Mucosa of descending colon (tissue), 3 donors: ENCODE results near the gene NGLY1. TPM values are rescaled to one million over a fixed set of nuclear protein-coding genes. Genes with fewer than 3 reads are reported as not detected.

ENCODE experiments used
- ATAC-seq: fragments of 200-7000 bp; cut with Tn5 transposase; one replicate; pipeline ENCODE4 v1.9.1; 2020; ENCODE audit warnings: mild to moderate bottlenecking, moderate library complexity
- DNase-seq, 3 donors: peaks; one replicate each; pipeline ENCODE4 v3.0.0-alpha.2; 2020
- H3K36me3 ChIP-seq: fragments of 200-600 bp; one replicate; pipeline ENCODE4 v1.8.0; 2021; ENCODE audit warnings: low read depth, mild to moderate bottlenecking
- H3K4me1 ChIP-seq: fragments of 200-600 bp; one replicate; pipeline ENCODE4 v1.8.0; 2021; ENCODE audit warnings: low read depth, mild to moderate bottlenecking
- H3K4me3 ChIP-seq: fragments of 200-600 bp; one replicate; pipeline ENCODE4 v1.8.0; 2021; ENCODE audit warnings: mild to moderate bottlenecking
- H3K9me3 ChIP-seq: fragments of 200-600 bp; one replicate; pipeline ENCODE4 v1.8.0; 2021; ENCODE audit warnings: mild to moderate bottlenecking
- CTCF ChIP-seq: fragments of 200-600 bp; IDR thresholded peaks from one replicate; pipeline ENCODE4 v1.8.0; 2022; ENCODE audit warnings: antibody characterized with exemption, mild to moderate bottlenecking
- intact Hi-C, 2 donors: fragments of 100-400 bp; cut with DNase I in 1 of 2; cut with micrococcal nuclease in 1 of 2; formaldehyde crosslinking; loops; one replicate each; pipeline versions ENCODE4 v1.11.0 to v1.11.1; 2022; cut with DNase I, micrococcal nuclease
- total RNA-seq, 3 donors: library from RNA; stranded (reverse); fragmentation: NEBNext Ultra II Directional in 2 of 3; extraction: Animal tissue kit (Norgen Biotek cat#: 25700) in 2 of 3; gene quantifications; one replicate each; pipeline versions ENCODE4 v1.2.1 to v1.2.4, GENCODE V29; 2021 to 2023
- donor health status: DM: no; HTN: no; CAD: no; lungs with moderate emphysema.
- donor health status: DM: no; HTN: no; CAD: no.
- donor health status: DM: no; HTN: yes; CAD: no.

Gene NGLY1
- total RNA-seq, 3 donors from 2014 or later = 37.2 to 57.5 (median 41.1) TPM

- Histone ChIP-seq H3K9me3 (no peaks in the 10 kb centered on the region), H3K36me3 (no peaks in the 10 kb centered on the region), H3K4me1 (no peaks in the 10 kb centered on the region), H3K4me3 (no peak overlapping the region)
- intact Hi-C loops = no loop called here
- TF ChIP-seq CTCF = no peak
- DNase-seq = no peak
- no peak for ATAC-seq
These were observed 58.1 kb downstream of the NGLY1 start for GRCh38 chr3:25724948-25725645.

- no peak for TF ChIP-seq CTCF
- no peak for ATAC-seq
- Histone ChIP-seq H3K4me3 (no peak overlapping the region), H3K4me1 (no peaks in the 10 kb centered on the region), H3K9me3 (no peaks in the 10 kb centered on the region), H3K36me3 (no peaks in the 10 kb centered on the region)
- intact Hi-C loops = no loop called here
- DNase-seq = no peak
These were observed 59.4 kb downstream of the NGLY1 start for GRCh38 chr3:25723802-25724201.

- H3K4me1 ChIP-seq = no peaks in the 10 kb centered on the region
- H3K36me3 ChIP-seq = no peaks in the 10 kb centered on the region
- TF ChIP-seq CTCF = no peak
- ATAC-seq (no peak), DNase-seq (no peak)
- H3K4me3 ChIP-seq = no peak overlapping the region
- intact Hi-C loops = no loop called here
- H3K9me3 ChIP-seq = no peaks in the 10 kb centered on the region
These were observed 63.9 kb downstream of the NGLY1 start for GRCh38 chr3:25719321-25719720.

DNA sequence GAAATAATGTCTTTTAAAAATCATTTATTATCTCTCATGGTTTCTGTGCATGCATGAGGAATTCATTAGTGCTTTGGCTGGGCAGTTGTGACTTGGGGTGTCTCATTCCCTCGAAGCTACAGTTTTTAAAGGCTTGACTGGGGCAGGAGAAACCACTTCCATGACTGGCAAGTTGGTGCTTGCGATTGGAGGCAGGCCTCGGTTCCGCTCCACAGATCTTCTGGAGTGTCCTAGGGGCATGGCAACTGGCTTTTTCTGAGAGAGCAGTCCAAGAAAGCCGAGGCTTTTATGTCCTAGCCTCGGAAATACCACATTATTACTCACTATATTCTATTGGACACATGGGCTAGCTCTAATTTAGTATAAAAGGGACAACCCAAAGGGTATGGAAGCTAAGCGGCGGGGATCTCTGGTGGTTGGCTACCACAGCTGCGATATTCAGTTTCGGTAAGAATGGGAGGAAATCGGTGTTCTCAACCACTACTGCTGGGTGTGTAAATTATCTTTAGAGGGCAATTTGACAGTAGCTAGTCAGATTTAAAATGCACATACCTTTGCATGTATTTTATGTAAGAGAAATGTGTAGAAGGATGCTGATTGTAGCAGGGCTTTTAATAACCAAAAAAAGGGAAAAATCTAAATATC is 69.8 kb downstream of the NGLY1 start:
- Histone ChIP-seq H3K9me3 (no peaks in the 10 kb centered on the region), H3K36me3 (no peaks in the 10 kb centered on the region), H3K4me1 (no peaks in the 10 kb centered on the region), H3K4me3 (no peak overlapping the region)
- TF ChIP-seq CTCF = no peak
- ATAC-seq (no peak), DNase-seq (no peak)
- intact Hi-C loops = no loop called here

DNA sequence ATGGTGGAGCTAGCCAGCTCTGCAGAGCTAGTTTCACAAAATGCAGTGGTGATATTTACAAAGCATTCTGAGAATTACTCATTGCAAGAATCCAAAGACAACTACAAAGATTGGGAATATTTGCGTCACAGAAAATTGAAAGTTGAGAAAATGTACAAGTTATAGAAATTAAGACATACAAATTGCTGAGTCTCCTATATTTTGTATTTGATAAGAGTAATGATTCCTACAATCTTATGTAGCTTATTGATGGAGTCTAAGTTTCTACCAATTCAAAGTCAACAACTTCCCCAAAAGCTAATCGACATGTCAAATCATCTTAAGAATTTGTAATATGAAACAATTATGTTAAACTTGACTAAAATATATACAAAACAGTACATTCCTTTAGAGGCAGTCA is 72.2 kb downstream of the NGLY1 start:
- H3K4me1 ChIP-seq = no peaks in the 10 kb centered on the region
- H3K4me3 ChIP-seq = no peak overlapping the region
- H3K36me3 ChIP-seq = no peaks in the 10 kb centered on the region
- intact Hi-C loops = no loop called here
- no peak for ATAC-seq
- no peak for TF ChIP-seq CTCF
- no peak for DNase-seq
- H3K9me3 ChIP-seq = no peaks in the 10 kb centered on the region
